MCF 10A (cell line): ENCODE measurements around the gene TMEM91. TPM values are rescaled to one million over a fixed set of nuclear protein-coding genes. Genes with fewer than 3 reads are reported as not detected.
A peak's percentile ranks its signal among the peaks of the same experiment; 100 is the strongest.

Source experiments
- BruUV-seq: library from RNA; stranded (reverse); fragments of 400-500 nt; replicated peaks from 2 replicates; lab custom pipeline; 2021; lab: Mats Ljungman, UMichigan
- CTCF ChIA-PET: fragments of 300-600 bp; sonication (Branson Sonifier 250); formaldehyde crosslinking; extraction: SDS; loops from one replicate; lab custom pipeline; 2021; ENCODE audit warnings: antibody characterized with exemption, inconsistent platforms; lab: Yijun Ruan, JAX
- POLR2A ChIA-PET: fragments of 300-600, 350-650 bp; sonication (Branson Sonifier 250); formaldehyde crosslinking; extraction: SDS; loops from one replicate; lab custom pipeline; 2020; ENCODE audit warnings: antibody characterized with exemption, inconsistent platforms; lab: Yijun Ruan, JAX
- DNase-seq: peaks from one replicate; pipeline ENCODE4 v3.0.0-alpha.2; 2018; ENCODE audit not compliant: unreplicated experiment
- H3K27ac Mint-ChIP-seq: one replicate; pipeline ENCODE4 v1.8.0; 2022; ENCODE audit warnings: mild to moderate bottlenecking, low read depth, mixed read lengths; ENCODE audit not compliant: unreplicated experiment
- H3K27me3 Mint-ChIP-seq: one replicate; pipeline ENCODE4 v1.8.0; 2022; ENCODE audit warnings: mixed read lengths; ENCODE audit not compliant: insufficient read depth, unreplicated experiment
- H3K36me3 Mint-ChIP-seq: one replicate; pipeline ENCODE4 v1.8.0; 2022; ENCODE audit warnings: mild to moderate bottlenecking, moderate library complexity, mixed read lengths; ENCODE audit not compliant: insufficient read depth, unreplicated experiment
- H3K4me1 Mint-ChIP-seq: one replicate; pipeline ENCODE4 v1.8.0; 2022; ENCODE audit warnings: mixed read lengths; ENCODE audit not compliant: insufficient read depth, unreplicated experiment
- H3K4me3 Mint-ChIP-seq: one replicate; pipeline ENCODE4 v1.8.0; 2022; ENCODE audit warnings: mild to moderate bottlenecking, moderate library complexity, mixed read lengths; ENCODE audit not compliant: unreplicated experiment
- H3K9me3 Mint-ChIP-seq: one replicate; pipeline ENCODE4 v1.8.0; 2022; ENCODE audit warnings: mixed read lengths; ENCODE audit not compliant: unreplicated experiment
- intact Hi-C: fragments of 100-400 bp; cut with micrococcal nuclease; formaldehyde crosslinking; loops from 2 replicates; pipeline ENCODE4 v1.14.1; 2022
- total RNA-seq: library from RNA; stranded (reverse); gene quantifications from 2 replicates; pipeline ENCODE4 v1.2.3, GENCODE V29; 2022
- TF ChIP-seq, protein P1 (sequence below): fragments of 200-600 bp; IDR thresholded peaks from one replicate; pipeline ENCODE4 v1.8.0; 2022; ENCODE audit warnings: antibody characterized with exemption, mild to moderate bottlenecking; ENCODE audit not compliant: unreplicated experiment

Gene TMEM91
- total RNA-seq, 1 experiment from 2014 or later, result 6.1 TPM

GRCh38 chr19:41350735-41351338 is 25.5 kb upstream of the TMEM91 start:
- no TSS peak for BruUV-seq
- Mint-ChIP-seq H3K36me3 (peaks cover 30% of the 10 kb centered on the region), H3K27me3 (no peaks in the 10 kb centered on the region), H3K4me1 (peaks cover 24% of the 10 kb centered on the region), H3K27ac (no peak overlapping the region), H3K4me3 (peak overlapping the region; percentile 98), H3K9me3 (no peaks in the 10 kb centered on the region)
- intact Hi-C loops, result loop anchor here (5.0 kb wide), 3 partner anchors 39 to 89 kb away; partner anchors contain the start of genes BCKDHA, CCDC97, EXOSC5 and HNRNPUL1
- ChIA-PET CTCF (no interaction called here), POLR2A (interaction anchor here (0.7 to 3.4 kb wide), 11 partner anchors 13 to 457 kb away, joined by 3 to 41 read pairs (median 9); partner anchors contain the start of genes B9D2, CCDC97, DMAC2 and EXOSC5)
- TF ChIP-seq, protein P1, sequence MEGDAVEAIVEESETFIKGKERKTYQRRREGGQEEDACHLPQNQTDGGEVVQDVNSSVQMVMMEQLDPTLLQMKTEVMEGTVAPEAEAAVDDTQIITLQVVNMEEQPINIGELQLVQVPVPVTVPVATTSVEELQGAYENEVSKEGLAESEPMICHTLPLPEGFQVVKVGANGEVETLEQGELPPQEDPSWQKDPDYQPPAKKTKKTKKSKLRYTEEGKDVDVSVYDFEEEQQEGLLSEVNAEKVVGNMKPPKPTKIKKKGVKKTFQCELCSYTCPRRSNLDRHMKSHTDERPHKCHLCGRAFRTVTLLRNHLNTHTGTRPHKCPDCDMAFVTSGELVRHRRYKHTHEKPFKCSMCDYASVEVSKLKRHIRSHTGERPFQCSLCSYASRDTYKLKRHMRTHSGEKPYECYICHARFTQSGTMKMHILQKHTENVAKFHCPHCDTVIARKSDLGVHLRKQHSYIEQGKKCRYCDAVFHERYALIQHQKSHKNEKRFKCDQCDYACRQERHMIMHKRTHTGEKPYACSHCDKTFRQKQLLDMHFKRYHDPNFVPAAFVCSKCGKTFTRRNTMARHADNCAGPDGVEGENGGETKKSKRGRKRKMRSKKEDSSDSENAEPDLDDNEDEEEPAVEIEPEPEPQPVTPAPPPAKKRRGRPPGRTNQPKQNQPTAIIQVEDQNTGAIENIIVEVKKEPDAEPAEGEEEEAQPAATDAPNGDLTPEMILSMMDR, result no peak
- no peak for DNase-seq

DNA sequence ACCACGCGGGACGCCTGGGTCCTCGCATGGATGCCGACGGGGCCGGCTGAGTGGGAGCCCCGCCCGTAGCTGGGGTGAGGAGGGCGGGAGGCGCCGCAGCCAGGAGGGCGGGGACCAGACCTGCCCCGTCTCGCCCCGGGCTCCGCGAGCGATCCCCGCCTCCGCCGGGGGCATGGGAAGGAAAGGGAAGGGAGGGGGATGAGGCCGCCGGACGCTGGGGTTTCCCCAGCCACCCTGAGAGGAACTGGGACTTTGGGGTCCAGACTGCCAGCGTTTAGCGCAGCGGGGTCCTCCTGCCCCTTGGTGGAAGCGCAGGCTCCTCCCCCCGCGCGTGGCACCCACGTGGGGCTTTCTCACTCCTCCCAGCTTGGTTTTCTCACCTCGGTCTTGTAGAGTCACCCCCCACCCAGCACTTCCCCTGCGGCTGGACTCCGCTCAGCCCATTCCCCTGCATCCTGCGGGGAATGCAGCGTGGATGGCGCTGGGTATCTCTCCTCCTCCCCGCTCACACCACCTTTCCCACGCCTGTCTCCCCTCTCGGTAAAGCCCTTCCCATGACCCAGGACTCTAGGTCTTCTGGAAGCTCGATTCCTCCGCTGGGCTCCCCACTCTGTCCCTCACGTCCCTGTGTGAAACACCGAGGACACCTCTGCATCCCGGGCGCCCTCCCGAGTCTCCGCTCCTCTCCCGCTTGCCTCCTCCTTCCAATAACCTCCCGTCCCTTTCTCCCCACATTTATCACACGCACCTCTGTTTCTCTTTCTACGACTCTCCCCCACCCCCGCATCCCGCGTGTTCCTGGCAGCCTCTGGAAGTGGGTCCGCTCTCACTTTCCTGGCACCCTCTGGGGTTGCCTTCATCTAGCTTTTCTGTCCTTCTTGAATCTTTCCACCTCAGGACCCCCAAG is 24.7 kb upstream of the TMEM91 start:
- BruUV-seq, result no TSS peak
- ChIA-PET POLR2A (interaction anchor here (0.6 to 3.4 kb wide), 15 partner anchors 12 to 456 kb away, joined by 3 to 41 read pairs (median 4); partner anchors contain the start of genes B9D2, CCDC97, DMAC2 and EXOSC5), CTCF (interaction anchor here (0.7 to 5.2 kb wide), 5 partner anchors 13 to 620 kb away, joined by 3 to 34 read pairs (median 3); partner anchors contain the start of gene B9D2)
- TF ChIP-seq, protein P1, result no peak
- intact Hi-C loops, result loop anchor here (2.0 to 5.0 kb wide), 4 partner anchors 25 to 89 kb away; partner anchors contain the start of genes BCKDHA, CCDC97, EXOSC5 and HNRNPUL1
- Mint-ChIP-seq H3K4me3 (peak overlapping the region; percentile 98), H3K4me1 (peaks cover 24% of the 10 kb centered on the region), H3K27me3 (no peaks in the 10 kb centered on the region), H3K27ac (no peak overlapping the region), H3K36me3 (peaks cover 30% of the 10 kb centered on the region), H3K9me3 (no peaks in the 10 kb centered on the region)
- DNase-seq, result peak; percentile 41

DNA sequence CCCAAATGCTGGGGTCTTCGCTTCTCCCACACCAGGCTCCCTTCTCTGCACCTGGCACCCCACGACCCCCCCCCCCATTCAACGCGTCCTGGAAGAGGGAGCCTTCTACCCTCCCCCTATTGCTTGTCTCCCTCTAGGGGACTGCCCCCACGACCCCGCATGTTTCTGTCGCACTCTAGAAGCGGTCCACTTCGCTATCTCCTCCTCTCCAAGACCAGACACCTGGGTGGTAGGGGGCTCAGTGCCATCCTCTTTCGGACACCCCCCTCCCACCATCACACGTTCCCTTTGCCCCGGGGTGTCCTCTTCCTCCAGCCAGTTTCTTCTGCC is 24.1 kb upstream of the TMEM91 start:
- DNase-seq, result no peak
- Mint-ChIP-seq H3K27ac (no peak overlapping the region), H3K36me3 (peaks cover 23% of the 10 kb centered on the region), H3K27me3 (no peaks in the 10 kb centered on the region), H3K4me3 (peak overlapping the region; percentile 98), H3K9me3 (no peaks in the 10 kb centered on the region), H3K4me1 (peaks cover 24% of the 10 kb centered on the region)
- TF ChIP-seq, protein P1, result no peak
- BruUV-seq, result no TSS peak
- CTCF ChIA-PET, result interaction anchor here (0.6 to 5.2 kb wide), 6 partner anchors 12 to 1465 kb away, joined by 3 to 34 read pairs (median 3); partner anchors contain the start of gene B9D2
- intact Hi-C loops, result loop anchor here (2.0 to 5.0 kb wide), 4 partner anchors 25 to 90 kb away; partner anchors contain the start of genes BCKDHA, CCDC97, EXOSC5 and HNRNPUL1
- POLR2A ChIA-PET, result interaction anchor here (0.7 to 3.4 kb wide), 11 partner anchors 11 to 89 kb away, joined by 3 to 41 read pairs (median 6); partner anchors contain the start of genes B9D2, CCDC97, EXOSC5 and HNRNPUL1
